Naive thymus-derived CD8-positive, alpha-beta T cell (primary cell): ENCODE results near the gene GPS1. TPM values are rescaled to one million over a fixed set of nuclear protein-coding genes. Genes with fewer than 3 reads are reported as not detected.

ENCODE experiments used
- ATAC-seq, 2 donors: fragments of 150-1000 bp; cut with Tn5 transposase in 1 of 2; sonication (Bioruptor Pico), chemical (Tn5 transposase) in 1 of 2; 1 replicate in 1 of 2; 2 replicates in 1 of 2; pipeline ENCODE4 v1.10.0; 2021; ENCODE audit warnings: mild to moderate bottlenecking in 2 of 2, moderate library complexity in 2 of 2
- POLR2A ChIA-PET: fragments of 350-600 bp; sonication (Branson Sonifier 250); formaldehyde crosslinking; loops from one replicate; lab custom pipeline; 2021; ENCODE audit warnings: antibody characterized with exemption; lab: Charles Lee
- DNase-seq, 10 donors: peaks; one replicate each; pipeline versions ENCODE4 v3.0.0 to v3.0.0-alpha.2; 2020 to 2022
- H3K27ac Mint-ChIP-seq, 10 donors: one replicate each; pipeline ENCODE4 v1.8.0; 2020 to 2022; ENCODE audit warnings: mild to moderate bottlenecking in 10 of 10, mixed read lengths in 10 of 10, moderate library complexity in 4 of 10, inconsistent platforms in 1 of 10
- H3K27me3 Mint-ChIP-seq, 5 donors: one replicate each; pipeline ENCODE4 v1.8.0; 2021 to 2022; ENCODE audit warnings: mixed read lengths in 5 of 5
- H3K36me3 Mint-ChIP-seq, 3 donors: one replicate each; pipeline ENCODE4 v1.8.0; 2020 to 2022; ENCODE audit warnings: mixed read lengths in 3 of 3, mild to moderate bottlenecking in 2 of 3, inconsistent platforms in 1 of 3
- H3K4me1 Mint-ChIP-seq, 4 donors: one replicate each; pipeline ENCODE4 v1.8.0; 2021 to 2022; ENCODE audit warnings: mixed read lengths in 4 of 4
- H3K4me3 Mint-ChIP-seq, 10 donors: one replicate each; pipeline ENCODE4 v1.8.0; 2020 to 2022; ENCODE audit warnings: mild to moderate bottlenecking in 10 of 10, mixed read lengths in 10 of 10, moderate library complexity in 6 of 10, inconsistent platforms in 1 of 10
- H3K9me3 Mint-ChIP-seq, 9 donors: one replicate each; pipeline ENCODE4 v1.8.0; 2020 to 2022; ENCODE audit warnings: mixed read lengths in 9 of 9, mild to moderate bottlenecking in 3 of 9, inconsistent platforms in 1 of 9, moderate library complexity in 1 of 9
- polyA plus RNA-seq, 3 donors: library from polyadenylated mRNA; unstranded; fragments of 300-500 nt; fragmentation: Illumina TruSeq; gene quantifications; one replicate each; pipeline ENCODE4 v1.2.3, GENCODE V29; 2021
- total RNA-seq, 8 experiments: library from RNA in 2 of 8; stranded (reverse) in 2 of 8; gene quantifications; one replicate each; pipeline ENCODE4 v1.2.3 and lab custom pipeline; 2021 to 2026

The GPS1 gene
- total and polyA plus RNA-seq, 5 experiments from 2014 or later = 88.2 to 140 (median 122) TPM

DNA sequence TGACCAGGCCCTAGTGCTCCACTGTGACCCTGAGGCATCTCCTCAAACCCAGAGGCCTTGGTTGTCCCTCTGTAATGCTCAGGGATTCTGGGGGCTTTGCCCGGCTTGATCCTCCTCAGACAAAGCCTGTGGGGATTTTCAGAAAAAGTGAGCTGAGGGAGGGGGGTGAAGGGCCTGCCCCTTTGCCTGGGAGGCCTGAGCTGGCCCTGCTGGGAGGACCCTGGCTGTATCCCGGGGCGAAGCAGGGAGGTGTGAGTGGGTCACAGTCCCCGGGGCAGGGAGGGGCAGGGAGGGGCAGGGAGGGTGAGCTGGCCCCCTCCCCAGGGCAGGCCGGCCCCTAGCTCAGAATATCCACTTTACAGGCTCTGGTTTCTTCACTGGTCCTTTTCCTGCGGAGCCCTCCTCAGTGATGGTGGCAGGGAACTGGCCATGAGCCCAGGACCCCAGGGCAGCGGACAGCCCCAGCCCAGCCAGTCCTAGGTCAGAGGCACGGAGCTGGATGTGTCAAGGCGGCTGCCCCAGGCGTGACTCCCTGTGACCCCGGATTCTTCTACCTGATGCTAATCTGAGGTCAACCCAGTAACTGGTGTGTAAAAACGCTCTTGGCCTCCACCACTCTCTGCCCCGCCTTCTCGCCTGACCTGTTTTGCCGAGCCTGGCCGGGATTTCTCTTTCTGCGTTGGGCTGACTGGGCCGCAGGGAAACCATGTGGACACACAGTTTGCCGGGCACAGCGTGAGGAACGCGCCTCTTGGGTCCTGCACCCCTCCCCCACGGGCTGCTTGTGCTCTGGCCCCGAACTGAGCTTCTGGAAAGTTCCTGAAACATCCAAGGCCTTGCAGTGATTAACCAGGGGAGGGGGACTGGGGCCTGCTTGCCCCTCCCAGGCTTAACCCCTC, 52.1 kb downstream of the GPS1 start:
- Mint-ChIP-seq H3K4me3 (peak overlapping the region in 1 of 10 donors; percentile 45), H3K27ac (peak overlapping the region in 7 of 10 donors; percentile 20 to 68 (median 51)), H3K36me3 (peaks cover 0 to 2% (median 0%) of the 10 kb centered on the region in 3 donors), H3K4me1 (peaks cover 12 to 56% (median 35%) of the 10 kb centered on the region in 4 donors), H3K9me3 (no peaks in the 10 kb centered on the region), H3K27me3 (no peaks in the 10 kb centered on the region)
- POLR2A ChIA-PET = interaction anchor here (1.2 to 7.5 kb wide), 3 partner anchors 23 to 81 kb away, joined by 3 to 73 read pairs (median 5); partner anchors contain the start of genes CENPX, DUS1L and LRRC45
- no peak for ATAC-seq
- peak in 1 of 10 donors; percentile 5 for DNase-seq

GRCh38 chr17:82104797-82105416, 53.2 kb downstream of the GPS1 start:
- Mint-ChIP-seq H3K27ac (peak overlapping the region; percentile 70 to 98 (median 96)), H3K4me3 (peak overlapping the region in 9 of 10 donors; percentile 15 to 92 (median 81)), H3K4me1 (peaks cover 10 to 55% (median 34%) of the 10 kb centered on the region in 4 donors), H3K9me3 (no peaks in the 10 kb centered on the region), H3K36me3 (peaks cover 0 to 3% (median 0%) of the 10 kb centered on the region in 3 donors), H3K27me3 (no peaks in the 10 kb centered on the region)
- no peak for DNase-seq
- no peak for ATAC-seq
- POLR2A ChIA-PET = interaction anchor here (1.6 to 3.5 kb wide), 6 partner anchors 11 to 235 kb away, joined by 4 to 64 read pairs (median 8); partner anchors contain the start of genes CENPX and LRRC45

DNA sequence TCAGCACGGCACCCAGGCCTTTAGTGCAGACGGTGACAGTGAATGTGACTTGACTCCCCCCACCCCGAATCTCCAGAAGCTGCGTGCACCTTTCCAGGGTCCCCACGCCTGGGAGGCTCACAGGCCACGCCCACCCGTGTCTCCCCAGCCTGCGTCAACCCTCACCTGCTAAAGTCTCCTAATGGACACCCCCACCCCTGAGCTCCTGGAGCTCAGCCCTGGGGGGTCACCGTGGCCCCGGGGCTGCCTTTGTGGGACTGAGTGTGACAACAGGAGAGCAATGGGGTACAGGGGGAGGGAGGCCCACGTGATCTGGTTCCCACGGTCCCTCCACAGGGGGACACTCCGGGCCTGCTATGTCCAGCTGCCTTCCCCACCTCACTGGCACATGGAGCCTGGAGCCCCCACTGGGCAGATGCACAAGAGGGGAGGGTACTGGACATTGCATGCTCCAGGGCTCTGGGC, 53.8 kb downstream of the GPS1 start:
- Mint-ChIP-seq H3K36me3 (peaks cover 0 to 6% (median 0%) of the 10 kb centered on the region in 3 donors), H3K27me3 (no peaks in the 10 kb centered on the region), H3K9me3 (no peaks in the 10 kb centered on the region), H3K4me1 (peaks cover 10 to 54% (median 36%) of the 10 kb centered on the region in 4 donors), H3K4me3 (peak overlapping the region; percentile 36 to 92 (median 88)), H3K27ac (peak overlapping the region; percentile 70 to 98 (median 96))
- peak in 1 of 10 donors; percentile 52 for DNase-seq
- no peak for ATAC-seq
- POLR2A ChIA-PET = interaction anchor here (0.8 to 4.6 kb wide), 11 partner anchors 8 to 235 kb away, joined by 3 to 64 read pairs (median 5); partner anchors contain the start of genes CENPX, FASN and LRRC45

DNA sequence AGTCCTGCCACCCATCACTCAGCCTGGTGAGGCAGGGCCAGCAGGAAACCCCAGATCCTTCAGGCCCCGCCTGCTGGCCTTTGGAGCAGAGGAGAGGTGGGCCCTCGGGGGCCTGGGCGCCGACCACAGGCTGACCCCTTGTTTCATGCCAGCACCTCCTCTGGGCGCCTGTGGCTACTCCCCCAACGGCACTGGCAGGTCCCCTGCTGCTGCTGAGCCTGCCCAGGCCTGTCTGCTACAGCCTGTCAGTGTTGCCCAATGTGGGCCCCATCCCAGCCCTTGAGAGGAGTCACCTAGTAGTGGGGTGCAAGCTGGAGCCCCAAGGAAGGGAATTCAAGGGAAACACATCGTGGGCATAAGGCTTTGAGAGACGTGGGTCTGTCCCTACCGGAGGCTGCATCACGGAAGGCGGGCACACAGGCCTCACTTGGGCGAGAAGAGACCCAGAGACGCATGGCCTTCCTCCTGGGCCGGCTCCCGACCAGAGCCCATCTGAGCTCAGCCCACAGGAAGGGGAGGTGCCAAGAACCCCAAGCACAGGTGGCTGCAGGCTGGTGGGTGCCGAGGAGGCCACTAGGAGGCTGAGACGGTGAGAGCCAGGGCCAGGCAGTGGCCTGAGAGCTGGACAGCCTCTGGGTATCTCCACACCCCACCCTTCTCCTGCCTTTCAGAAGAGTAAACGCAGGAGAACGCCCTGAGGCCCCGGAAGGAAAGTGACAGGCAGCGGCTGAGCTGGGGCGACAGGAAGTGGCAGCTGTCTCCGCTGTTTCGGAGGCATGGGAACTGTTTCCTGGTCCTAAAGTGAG, 54.4 kb downstream of the GPS1 start:
- ATAC-seq (peak; percentile 77 to 91), DNase-seq (peak; percentile 25 to 75 (median 48))
- Mint-ChIP-seq H3K36me3 (peaks cover 0 to 6% (median 0%) of the 10 kb centered on the region in 3 donors), H3K27ac (peak overlapping the region; percentile 93 to 98 (median 97)), H3K4me1 (peaks cover 10 to 54% (median 35%) of the 10 kb centered on the region in 4 donors), H3K4me3 (peak overlapping the region; percentile 81 to 92 (median 88)), H3K9me3 (no peaks in the 10 kb centered on the region), H3K27me3 (no peaks in the 10 kb centered on the region)
- POLR2A ChIA-PET = interaction anchor here (0.8 to 4.6 kb wide), 15 partner anchors 8 to 236 kb away, joined by 3 to 64 read pairs (median 5); partner anchors contain the start of genes DCXR, DUS1L, FASN and LRRC45

DNA sequence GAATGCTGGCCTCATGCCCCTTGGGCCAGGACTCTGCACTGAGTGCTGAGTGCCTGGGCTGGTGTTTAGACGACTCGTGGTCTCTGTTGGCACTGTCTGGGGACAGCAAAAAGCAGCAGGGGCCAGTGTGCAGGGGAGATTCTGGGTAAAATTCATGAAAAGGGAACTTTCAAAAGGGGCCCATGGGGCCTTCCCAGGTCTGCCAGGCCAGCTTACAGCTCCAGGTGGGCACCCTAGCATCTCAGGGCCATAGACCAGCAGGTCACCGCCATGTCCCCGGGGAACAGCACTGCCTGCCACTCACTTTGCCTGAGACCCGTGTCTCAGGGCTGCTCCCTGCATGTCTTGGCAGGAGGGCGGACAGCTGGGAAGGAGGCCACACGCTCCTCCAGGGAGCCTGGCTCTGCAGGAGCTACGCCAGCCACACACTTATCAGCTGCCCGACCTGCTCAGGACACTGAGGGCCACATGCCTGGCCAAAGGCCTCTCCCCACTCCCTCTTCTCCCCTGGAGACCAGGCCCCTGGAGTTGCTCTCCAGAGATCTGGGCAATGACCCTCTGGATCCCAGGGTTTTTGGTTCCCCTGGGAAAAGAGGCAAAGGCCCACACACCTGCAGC, 55.1 kb downstream of the GPS1 start:
- ATAC-seq = no peak
- no peaks in the 10 kb centered on the region for H3K9me3 Mint-ChIP-seq
- peak overlapping the region; percentile 93 to 98 (median 97) for H3K27ac Mint-ChIP-seq
- POLR2A ChIA-PET = interaction anchor here (0.8 to 4.6 kb wide), 16 partner anchors 8 to 237 kb away, joined by 3 to 64 read pairs (median 5); partner anchors contain the start of genes DCXR, DUS1L, FASN and LRRC45
- H3K27me3 Mint-ChIP-seq = no peaks in the 10 kb centered on the region
- H3K4me1 Mint-ChIP-seq = peaks cover 10 to 57% (median 34%) of the 10 kb centered on the region in 4 donors
- H3K36me3 Mint-ChIP-seq = peaks cover 0 to 6% (median 5%) of the 10 kb centered on the region in 3 donors
- peak overlapping the region; percentile 81 to 92 (median 88) for H3K4me3 Mint-ChIP-seq
- no peak for DNase-seq

Other genes starting within 250 kb of the GPS1 start
- not detected for gene GCGR, start 247.7 kb upstream of the GPS1 start, total RNA-seq
- not detected for gene GCGR, start 247.7 kb upstream of the GPS1 start, polyA plus RNA-seq
- gene MCRIP1, start 218.6 kb upstream of the GPS1 start, total RNA-seq = 10 to 100 TPM; 58.4 to 59.0 TPM
- 10 to 100 TPM; 49.5 to 61.8 (median 55.0) TPM for gene MCRIP1, start 218.6 kb upstream of the GPS1 start, polyA plus RNA-seq
- not detected for gene PPP1R27, start 216.8 kb upstream of the GPS1 start, total RNA-seq
- under 1 TPM in 1 of 3 donors, not detected in 2; 0.11 TPM for gene PPP1R27, start 216.8 kb upstream of the GPS1 start, polyA plus RNA-seq
- 100 to 1,000 TPM; 181 to 190 TPM for gene P4HB, start 191.4 kb upstream of the GPS1 start, total RNA-seq
- gene P4HB, start 191.4 kb upstream of the GPS1 start, polyA plus RNA-seq = 100 to 1,000 TPM; 166 to 191 (median 191) TPM
- gene ARHGDIA, start 180.6 kb upstream of the GPS1 start, total RNA-seq = 100 to 1,000 TPM; 317 to 343 TPM
- 100 to 1,000 TPM in 1 of 3 donors, 10 to 100 TPM in 2; 55.1 to 102 (median 87.2) TPM for gene ARHGDIA, start 180.6 kb upstream of the GPS1 start, polyA plus RNA-seq
- gene ALYREF, start 160.3 kb upstream of the GPS1 start, total RNA-seq = 10 to 100 TPM; 49.9 to 54.4 TPM
- 10 to 100 TPM; 31.7 to 55.4 (median 50.1) TPM for gene ALYREF, start 160.3 kb upstream of the GPS1 start, polyA plus RNA-seq
- gene ANAPC11, start 160.2 kb upstream of the GPS1 start, total RNA-seq = 10 to 100 TPM; 38.7 to 48.1 TPM
- gene ANAPC11, start 160.2 kb upstream of the GPS1 start, polyA plus RNA-seq = 100 to 1,000 TPM; 273 to 324 (median 275) TPM
- 1 to 10 TPM in 1 of 2 experiments, under 1 TPM in 1; 0.69 to 1.0 TPM for gene NPB, start 149.7 kb upstream of the GPS1 start, total RNA-seq
- gene NPB, start 149.7 kb upstream of the GPS1 start, polyA plus RNA-seq = not detected
- gene PCYT2, start 140.5 kb upstream of the GPS1 start, total RNA-seq = 10 to 100 TPM; 34.9 to 38.5 TPM
- 10 to 100 TPM; 22.9 to 24.0 (median 23.7) TPM for gene PCYT2, start 140.5 kb upstream of the GPS1 start, polyA plus RNA-seq
- gene SIRT7, start 133.7 kb upstream of the GPS1 start, total RNA-seq = 10 to 100 TPM; 66.5 to 70.8 TPM
- gene SIRT7, start 133.7 kb upstream of the GPS1 start, polyA plus RNA-seq = 10 to 100 TPM; 21.3 to 30.6 (median 25.6) TPM
- gene MAFG, start 124.2 kb upstream of the GPS1 start, total RNA-seq = 10 to 100 TPM; 17.1 to 18.0 TPM
- 1 to 10 TPM; 1.2 to 2.5 (median 2.2) TPM for gene MAFG, start 124.2 kb upstream of the GPS1 start, polyA plus RNA-seq
- gene PYCR1, start 114.6 kb upstream of the GPS1 start, total RNA-seq = 1 to 10 TPM; 5.7 to 9.1 TPM
- gene PYCR1, start 114.6 kb upstream of the GPS1 start, polyA plus RNA-seq = 1 to 10 TPM; 2.9 to 4.8 (median 3.0) TPM
- not detected for gene MYADML2, start 104.7 kb upstream of the GPS1 start, total RNA-seq
- not detected for gene MYADML2, start 104.7 kb upstream of the GPS1 start, polyA plus RNA-seq
- not detected for gene NOTUM, start 90.7 kb upstream of the GPS1 start, total RNA-seq
- not detected for gene NOTUM, start 90.7 kb upstream of the GPS1 start, polyA plus RNA-seq
- 10 to 100 TPM; 43.0 to 47.7 TPM for gene ASPSCR1, start 74.3 kb upstream of the GPS1 start, total RNA-seq
- 10 to 100 TPM; 28.1 to 33.4 (median 29.1) TPM for gene ASPSCR1, start 74.3 kb upstream of the GPS1 start, polyA plus RNA-seq
- 10 to 100 TPM; 33.6 to 37.6 TPM for gene CENPX, start 29.0 kb upstream of the GPS1 start, total RNA-seq
- 10 to 100 TPM; 42.7 to 63.0 (median 50.7) TPM for gene CENPX, start 29.0 kb upstream of the GPS1 start, polyA plus RNA-seq
- gene LRRC45, start 28.6 kb upstream of the GPS1 start, total RNA-seq = 10 to 100 TPM; 11.4 to 12.5 TPM
- gene LRRC45, start 28.6 kb upstream of the GPS1 start, polyA plus RNA-seq = 1 to 10 TPM; 2.7 to 6.0 (median 4.2) TPM
- 1 to 10 TPM; 1.4 to 1.5 TPM for gene RAC3, start 20.2 kb upstream of the GPS1 start, total RNA-seq
- not detected for gene RAC3, start 20.2 kb upstream of the GPS1 start, polyA plus RNA-seq
- gene DCXR, start 14.2 kb upstream of the GPS1 start, total RNA-seq = 10 to 100 TPM; 72.5 to 81.0 TPM
- 100 to 1,000 TPM; 113 to 185 (median 127) TPM for gene DCXR, start 14.2 kb upstream of the GPS1 start, polyA plus RNA-seq
- gene RFNG, start 87 bp upstream of the GPS1 start, total RNA-seq = 10 to 100 TPM; 38.5 to 42.1 TPM
- 1 to 10 TPM; 2.2 to 8.5 (median 4.8) TPM for gene RFNG, start 87 bp upstream of the GPS1 start, polyA plus RNA-seq
- 100 to 1,000 TPM; 142 to 151 TPM for gene DUS1L, start 13.9 kb downstream of the GPS1 start, total RNA-seq
- gene DUS1L, start 13.9 kb downstream of the GPS1 start, polyA plus RNA-seq = 100 to 1,000 TPM in 1 of 3 donors, 10 to 100 TPM in 2; 68.6 to 167 (median 92.1) TPM
- 10 to 100 TPM; 28.3 to 32.3 TPM for gene FASN, start 46.3 kb downstream of the GPS1 start, total RNA-seq
- 1 to 10 TPM in 1 of 3 donors, under 1 TPM in 2; 0.33 to 2.4 (median 0.80) TPM for gene FASN, start 46.3 kb downstream of the GPS1 start, polyA plus RNA-seq
- gene CCDC57, start 160.9 kb downstream of the GPS1 start, total RNA-seq = 10 to 100 TPM; 72.9 to 80.0 TPM
- 10 to 100 TPM; 39.6 to 53.5 (median 42.4) TPM for gene CCDC57, start 160.9 kb downstream of the GPS1 start, polyA plus RNA-seq
- 10 to 100 TPM; 10.1 to 11.6 TPM for gene SLC16A3, start 177.1 kb downstream of the GPS1 start, total RNA-seq
- 1 to 10 TPM in 2 of 3 donors, under 1 TPM in 1; 0.91 to 1.5 (median 1.0) TPM for gene SLC16A3, start 177.1 kb downstream of the GPS1 start, polyA plus RNA-seq
- 100 to 1,000 TPM; 184 to 201 TPM for gene CSNK1D, start 221.8 kb downstream of the GPS1 start, total RNA-seq
- gene CSNK1D, start 221.8 kb downstream of the GPS1 start, polyA plus RNA-seq = 10 to 100 TPM; 47.6 to 72.1 (median 48.6) TPM